GM19099 (cell line): Measurements from ENCODE around the gene DGKD.

Experiments used
- POLR2A ChIP-seq: IDR thresholded peaks from 3 replicates; pipeline ENCODE4 v1.6.1; 2011; ENCODE audit warnings: low read depth; ENCODE audit not compliant: insufficient read length; ENCODE audit errors: extremely low read depth

DGKD gene

DNA sequence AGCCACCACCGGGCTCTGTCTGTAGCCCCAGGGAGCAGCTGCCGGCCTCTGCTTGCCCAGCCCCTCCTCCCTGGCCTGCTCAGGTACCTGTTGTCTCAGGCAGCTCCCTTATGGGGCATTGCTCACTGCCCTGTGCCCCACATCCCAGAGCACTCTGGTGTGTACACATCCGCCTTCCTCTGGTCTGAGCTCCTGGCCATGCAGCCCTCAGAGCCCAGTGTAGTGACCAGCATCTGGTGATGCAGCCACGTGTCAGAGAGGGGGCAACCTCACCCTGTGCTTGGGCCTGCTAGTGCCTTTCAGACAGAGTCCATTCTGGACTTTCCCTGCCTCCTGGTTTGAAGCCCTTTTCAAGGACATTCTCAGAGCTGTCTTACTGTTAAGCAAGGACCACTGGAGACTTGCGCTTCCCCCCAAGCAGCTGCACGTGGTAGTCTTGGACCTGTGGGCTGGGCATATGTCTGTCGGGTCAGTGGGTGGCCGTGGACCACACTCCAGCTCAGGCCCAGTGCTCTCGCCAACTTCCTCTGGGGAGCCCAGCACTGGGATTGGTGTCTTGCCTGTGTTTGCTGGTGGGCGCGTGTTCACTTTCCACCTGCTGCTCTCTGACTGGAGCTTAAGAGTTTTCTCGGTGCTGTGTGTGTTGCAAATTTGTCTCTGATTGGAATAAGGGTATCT lies 30.7 kb downstream of the DGKD start:
- TF ChIP-seq POLR2A = no peak

DNA sequence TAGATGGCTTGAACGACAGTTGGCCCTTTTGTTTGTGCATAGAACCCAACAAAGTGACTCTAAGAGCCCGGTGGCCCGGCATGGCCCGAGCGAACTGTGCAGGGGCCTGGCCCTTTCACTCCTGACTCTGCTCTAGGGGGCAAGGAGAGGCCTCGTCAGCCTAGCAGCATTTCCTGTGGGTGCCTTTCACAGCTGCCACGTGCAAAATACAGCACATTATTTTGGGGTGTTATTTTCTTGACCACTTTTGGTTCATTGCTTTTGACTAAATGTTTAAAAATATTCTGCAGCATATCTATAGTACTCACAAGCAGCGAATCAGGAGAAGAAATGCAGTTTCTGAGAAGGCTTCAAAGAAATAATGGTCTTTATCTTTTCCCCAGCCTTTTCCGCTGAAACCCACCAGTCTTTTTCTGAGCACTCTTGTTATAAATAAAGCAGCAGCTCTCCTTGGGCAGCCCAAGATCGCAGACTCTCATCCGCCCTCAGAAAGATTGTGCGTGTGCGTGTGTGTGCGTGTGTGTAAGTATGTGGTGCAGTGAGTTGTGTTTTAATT lies 31.3 kb downstream of the DGKD start:
- peak; percentile 49 for TF ChIP-seq POLR2A

DNA sequence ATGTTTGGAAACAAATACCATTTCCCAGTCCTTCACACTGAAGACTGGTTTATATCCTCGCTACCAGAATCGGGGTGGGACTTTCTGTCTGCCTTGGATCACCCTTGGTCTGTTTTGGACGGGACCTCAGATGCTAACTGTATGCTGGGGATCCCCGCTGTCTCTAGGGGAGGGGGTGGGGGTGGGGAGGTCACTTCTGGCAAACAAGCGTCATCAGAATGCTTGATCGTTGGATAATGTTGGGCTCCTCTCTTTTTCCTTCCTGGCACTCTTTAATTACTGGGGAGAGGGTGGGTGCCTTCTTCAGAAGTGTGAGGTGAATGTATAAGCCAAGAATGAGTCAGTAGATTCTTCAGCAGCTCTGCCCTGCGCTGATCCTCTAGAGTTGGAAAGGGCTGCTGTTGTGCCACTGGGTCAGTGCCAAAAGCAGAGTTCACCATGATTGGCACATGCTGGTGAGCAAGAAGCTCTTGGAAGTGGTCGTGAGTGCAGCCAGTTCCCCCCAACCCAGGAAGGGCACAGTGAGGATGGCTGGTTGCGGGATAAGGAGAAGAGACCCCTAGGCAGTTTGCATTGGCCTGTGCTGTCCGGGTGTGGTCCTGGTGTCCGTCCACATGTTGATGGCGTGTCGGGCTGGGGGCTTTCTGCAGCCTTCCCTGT lies 32.2 kb downstream of the DGKD start:
- TF ChIP-seq POLR2A = no peak

DNA sequence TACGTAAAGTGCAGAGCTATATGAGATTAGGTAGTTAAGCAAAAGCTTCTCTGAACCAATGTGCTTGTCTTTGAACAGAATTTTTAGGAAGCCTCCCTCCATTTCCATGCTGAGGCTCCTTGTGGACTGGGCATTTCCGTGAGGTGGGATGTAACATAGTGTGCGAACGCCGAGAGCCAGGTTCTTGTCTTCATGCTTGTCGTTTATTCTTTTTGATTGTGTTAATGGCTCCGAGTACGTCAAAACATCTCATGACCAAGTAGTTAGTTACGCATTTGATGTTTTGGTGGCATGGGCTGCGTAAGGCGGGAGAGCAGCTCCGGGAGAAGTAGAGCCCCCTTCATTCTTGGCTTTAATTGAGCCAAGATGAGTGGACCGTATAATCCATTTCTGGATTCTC lies 32.9 kb downstream of the DGKD start:
- TF ChIP-seq POLR2A = no peak

DNA sequence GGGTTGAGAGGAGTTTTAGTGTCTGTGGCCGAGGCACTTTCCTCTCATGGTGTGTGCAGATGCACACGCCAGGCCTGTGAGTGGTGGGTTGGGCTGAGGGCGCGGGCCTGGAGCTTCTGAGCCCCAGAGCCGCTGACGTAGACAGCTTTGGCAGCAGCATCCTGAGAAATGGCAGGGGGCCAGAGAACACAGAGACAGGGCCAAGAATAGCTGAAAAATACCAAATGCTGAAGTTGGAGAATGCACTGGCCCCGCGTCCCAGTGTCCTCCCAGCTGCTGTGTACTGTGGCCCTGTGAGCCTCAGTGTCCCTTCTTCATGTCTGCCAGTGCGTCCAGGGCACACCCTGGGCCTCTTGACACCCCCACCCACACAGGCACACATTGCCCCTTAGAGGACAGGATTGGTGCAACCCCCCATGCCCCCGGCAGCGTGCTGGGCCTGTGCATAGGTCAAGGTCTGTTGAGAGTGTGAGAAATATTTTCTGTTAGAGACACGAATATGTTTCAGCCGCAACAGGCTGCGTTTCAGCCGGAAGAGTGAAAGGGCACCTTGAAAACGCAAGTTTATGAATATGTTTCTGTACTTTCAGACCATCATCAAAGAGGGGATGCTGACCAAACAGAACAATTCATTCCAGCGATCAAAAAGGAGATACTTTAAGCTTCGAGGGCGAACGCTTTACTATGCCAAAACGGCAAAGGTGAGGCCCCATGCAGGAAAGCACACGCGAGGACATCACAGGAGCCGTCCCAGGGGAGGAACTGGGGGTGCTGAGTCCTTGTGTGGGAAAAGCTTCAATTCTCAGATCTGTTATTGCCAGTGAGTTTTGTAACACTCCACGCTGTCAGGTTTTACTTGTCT lies 33.6 kb downstream of the DGKD start:
- TF ChIP-seq POLR2A = no peak

DNA sequence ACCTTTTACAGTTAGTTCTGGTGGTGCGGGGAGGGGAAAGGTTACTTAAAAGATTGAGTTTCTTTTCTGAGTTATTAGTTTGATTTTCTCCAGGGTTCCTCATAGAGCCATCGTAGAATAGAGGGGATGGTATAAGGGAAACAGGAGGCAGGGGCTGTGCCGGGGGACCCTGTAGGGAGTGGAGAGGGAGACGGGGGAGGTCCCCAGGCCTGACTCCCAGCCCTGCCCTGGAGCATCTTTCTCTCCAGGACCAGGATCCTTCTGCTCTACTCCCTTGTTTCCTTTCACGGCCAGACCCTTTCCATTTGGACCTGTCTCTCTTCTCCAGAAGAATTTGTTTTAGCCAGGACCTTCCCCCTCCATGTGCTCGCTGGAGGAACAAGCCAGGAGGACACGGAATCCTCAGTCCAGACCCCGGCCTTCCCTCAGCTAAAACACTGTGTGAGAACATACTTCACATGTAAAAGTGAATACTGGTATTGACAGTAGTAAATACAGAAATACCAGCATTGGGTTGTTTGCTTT lies 35.4 kb downstream of the DGKD start:
- no peak for TF ChIP-seq POLR2A

DNA sequence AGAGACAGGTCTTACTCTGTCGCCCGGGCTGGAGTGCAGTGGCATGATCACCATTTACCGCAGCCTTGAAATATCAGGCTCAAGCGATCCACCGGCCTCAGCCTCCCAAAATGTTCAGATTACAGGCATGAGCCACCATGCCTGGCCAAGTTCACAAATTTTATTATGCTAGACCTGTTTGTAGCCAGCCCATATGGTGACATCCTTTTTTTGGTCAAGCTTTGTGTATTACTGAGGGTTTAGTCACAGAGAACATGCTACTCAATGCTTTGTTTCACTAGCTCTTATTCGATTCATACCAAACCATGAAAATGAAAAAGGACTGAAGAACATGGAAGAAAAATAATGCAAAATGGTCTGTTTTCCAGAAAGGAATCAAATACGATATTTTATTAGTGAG lies 41.4 kb downstream of the DGKD start:
- TF ChIP-seq POLR2A = no peak

DNA sequence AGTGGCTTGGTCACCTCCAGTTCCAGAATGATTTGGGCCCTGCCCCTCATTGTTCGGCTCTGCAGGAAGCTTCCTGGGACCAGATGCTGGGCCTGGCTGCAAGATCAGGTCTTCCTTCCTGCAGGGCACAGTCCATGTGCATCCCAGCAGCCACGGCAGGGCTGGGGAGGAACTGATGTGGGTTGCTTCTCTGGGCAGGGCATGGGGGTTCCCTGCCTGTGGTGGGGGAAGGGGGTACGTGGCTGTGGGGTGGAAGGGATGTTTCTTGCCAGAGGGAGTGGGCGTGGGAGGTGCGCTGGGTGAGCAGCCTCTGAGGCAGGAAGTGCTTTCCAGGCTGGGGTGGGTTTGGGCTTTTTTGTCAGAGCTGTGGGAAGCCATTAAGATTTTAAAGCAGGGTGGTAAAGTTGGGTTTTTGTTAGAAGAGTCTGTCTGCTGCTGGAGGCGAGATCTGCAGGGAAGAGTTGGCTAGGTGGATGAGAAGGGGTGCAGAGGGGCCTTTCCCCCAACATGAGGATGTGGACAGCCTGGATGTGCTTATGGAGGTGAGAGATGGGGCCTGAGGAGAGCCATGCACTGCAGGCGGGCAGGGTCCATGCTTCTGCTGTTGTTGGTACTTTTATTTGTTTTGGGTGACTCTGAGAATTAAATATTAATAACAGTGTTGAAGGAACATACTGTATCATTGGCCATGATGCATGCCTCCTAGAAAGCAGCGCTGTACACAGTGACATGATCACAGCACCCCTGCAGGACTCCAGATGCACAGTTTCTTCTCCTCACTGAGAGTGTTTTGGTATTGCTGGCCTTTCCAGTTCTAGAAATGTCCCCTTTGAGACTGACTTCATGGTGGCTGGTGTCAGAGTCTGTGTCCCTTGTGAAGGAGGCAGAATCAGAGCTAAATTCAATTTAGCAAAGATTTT lies 45.3 kb downstream of the DGKD start:
- no peak for TF ChIP-seq POLR2A

DNA sequence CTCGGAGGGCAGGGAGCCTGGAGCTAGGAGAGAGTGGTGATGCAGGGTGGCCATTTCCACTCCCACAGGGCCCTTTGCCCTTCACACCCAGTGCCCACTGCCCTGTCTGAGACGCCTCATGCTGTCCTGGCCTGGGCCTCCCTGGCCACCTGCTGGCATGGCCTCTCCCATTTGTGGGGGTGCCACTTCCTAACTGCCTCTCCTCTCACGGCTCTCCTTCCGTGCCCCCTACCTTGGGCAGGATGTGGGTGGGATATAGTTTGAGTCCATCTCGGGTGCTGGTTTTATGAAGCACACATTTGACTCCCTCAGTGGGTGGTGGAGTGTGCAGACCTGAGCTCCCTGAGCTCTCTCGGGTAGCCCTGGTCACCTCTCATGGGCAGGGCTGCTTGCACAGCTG lies 46.0 kb downstream of the DGKD start:
- TF ChIP-seq POLR2A = no peak

DNA sequence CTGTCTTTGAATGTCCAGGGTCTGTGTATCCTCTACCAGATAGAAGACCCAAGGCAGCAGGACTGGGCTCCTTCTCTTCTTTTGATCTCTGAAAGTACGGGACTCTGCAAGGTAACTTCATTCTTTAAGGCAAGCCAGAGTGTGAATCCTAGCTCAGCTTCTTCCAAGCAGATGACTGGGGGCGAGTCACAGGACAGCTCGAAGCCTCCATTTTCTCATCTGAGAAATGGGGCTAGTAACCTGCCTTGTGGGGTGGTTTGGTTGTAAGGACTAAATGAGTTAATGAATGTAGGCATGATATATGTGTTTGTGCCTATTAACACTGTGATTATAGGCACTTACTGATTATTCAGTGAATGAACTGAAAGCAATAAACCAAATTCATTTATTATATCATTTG lies 46.7 kb downstream of the DGKD start:
- TF ChIP-seq POLR2A = no peak

DNA sequence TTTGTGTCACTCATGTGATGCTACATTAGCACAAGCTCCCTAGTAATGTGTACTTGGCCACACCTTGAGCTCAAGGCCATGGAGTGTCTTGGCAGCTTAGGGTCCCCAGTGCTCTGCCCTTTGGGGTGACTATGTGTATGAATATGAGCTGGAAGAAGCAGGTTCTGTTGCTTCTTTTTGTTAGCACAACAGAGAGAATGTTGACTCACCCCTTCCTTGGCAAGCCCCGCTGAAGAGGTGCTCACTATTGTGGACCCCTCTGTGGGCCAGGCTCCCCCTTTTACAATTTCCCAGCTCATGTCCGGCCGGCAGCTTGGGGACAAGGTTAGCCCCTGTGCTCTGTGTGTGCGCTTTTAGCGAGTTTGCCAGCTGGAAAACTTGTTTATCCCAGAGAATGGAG lies 48.1 kb downstream of the DGKD start:
- TF ChIP-seq POLR2A = no peak

DNA sequence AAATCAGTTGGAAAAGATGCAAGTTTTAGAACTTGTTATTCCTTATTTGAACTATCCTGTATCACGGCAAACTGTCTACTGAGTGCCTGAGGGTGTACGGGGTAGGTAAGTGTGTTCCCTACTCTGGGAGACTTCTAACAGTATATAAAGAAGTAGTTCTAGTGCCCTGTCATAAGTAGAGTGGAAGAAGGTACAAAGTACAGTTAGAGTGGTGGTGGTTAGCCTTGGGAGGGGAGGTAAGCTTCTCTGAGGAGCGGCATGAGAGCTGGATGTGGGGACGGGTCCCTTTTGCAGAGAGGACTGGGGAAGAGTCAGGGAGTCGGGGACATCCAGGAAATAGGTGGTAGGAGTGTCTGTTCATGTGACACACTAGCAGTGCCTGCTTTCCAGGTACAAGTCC lies 48.5 kb downstream of the DGKD start:
- no peak for TF ChIP-seq POLR2A

DNA sequence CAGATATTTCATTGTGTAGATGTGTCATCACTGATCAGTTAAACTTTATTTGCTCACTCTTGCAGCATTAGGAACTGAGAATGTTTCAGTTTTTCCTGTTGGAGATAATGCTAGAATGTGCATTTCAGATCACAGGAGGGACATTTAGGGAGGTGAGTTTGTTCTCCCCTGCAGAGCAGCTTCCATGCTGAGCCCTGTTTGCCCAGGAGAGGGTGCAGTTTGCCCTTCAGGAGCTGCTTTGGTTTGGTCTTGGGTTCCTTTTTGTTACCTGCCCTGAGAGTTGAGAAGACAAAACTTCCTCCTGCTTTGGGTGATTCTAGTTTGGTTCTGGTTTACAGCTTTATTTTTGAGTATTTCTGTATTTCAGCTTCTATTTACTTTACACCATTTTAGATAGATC lies 49.9 kb downstream of the DGKD start:
- no peak for TF ChIP-seq POLR2A

DNA sequence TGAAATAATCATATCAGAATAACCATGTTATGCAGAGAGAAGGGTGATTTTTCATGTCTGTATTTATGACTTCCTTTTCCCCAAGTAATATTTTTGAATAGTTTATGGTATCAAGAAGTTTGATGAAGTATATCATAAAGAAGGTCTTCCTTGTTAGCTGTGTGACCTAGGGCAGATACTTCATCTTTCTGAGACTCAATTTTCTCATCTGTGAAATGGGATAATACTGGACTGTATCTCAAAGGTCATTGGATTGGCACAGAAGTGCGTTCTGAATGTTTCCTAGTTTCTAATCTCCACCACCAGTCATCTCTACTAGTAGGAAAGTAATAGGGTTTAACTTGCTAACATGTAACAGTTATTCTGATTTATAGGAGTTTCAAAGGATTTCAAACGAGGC lies 52.6 kb downstream of the DGKD start:
- TF ChIP-seq POLR2A = no peak

DNA sequence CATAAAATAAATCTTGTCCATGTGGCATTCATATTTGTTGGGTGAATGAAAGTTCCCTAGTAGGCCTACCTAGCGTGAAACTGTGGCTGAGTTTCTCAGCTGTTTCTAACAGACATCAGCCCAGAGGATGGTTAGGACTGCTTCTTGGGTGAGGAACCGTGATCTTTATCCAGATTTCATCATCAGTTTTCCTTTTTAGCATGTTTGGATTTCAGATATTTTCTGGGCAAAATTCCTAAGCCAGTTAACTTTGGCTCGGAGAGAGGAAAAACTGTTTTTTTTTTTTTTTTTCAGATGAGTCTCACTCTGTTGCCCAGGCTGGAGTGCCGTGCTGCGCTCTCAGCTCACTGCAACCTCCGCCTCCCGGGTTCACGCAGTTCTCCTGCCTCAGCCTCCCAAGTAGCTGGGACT lies 53.5 kb downstream of the DGKD start:
- TF ChIP-seq POLR2A = no peak
